ENCODE data around the gene ACTR1A. TPM values are rescaled to one million over a fixed set of nuclear protein-coding genes. Genes with fewer than 3 reads are reported as not detected.

The ACTR1A gene
- total and polyA plus RNA-seq, 9 of the 15 experiments (the other 6 are each of a cell fraction or from before 2014, with no cell fraction given), result 36.3 to 77.2 (median 49.6) TPM

- TF ChIP-seq, protein P1, sequence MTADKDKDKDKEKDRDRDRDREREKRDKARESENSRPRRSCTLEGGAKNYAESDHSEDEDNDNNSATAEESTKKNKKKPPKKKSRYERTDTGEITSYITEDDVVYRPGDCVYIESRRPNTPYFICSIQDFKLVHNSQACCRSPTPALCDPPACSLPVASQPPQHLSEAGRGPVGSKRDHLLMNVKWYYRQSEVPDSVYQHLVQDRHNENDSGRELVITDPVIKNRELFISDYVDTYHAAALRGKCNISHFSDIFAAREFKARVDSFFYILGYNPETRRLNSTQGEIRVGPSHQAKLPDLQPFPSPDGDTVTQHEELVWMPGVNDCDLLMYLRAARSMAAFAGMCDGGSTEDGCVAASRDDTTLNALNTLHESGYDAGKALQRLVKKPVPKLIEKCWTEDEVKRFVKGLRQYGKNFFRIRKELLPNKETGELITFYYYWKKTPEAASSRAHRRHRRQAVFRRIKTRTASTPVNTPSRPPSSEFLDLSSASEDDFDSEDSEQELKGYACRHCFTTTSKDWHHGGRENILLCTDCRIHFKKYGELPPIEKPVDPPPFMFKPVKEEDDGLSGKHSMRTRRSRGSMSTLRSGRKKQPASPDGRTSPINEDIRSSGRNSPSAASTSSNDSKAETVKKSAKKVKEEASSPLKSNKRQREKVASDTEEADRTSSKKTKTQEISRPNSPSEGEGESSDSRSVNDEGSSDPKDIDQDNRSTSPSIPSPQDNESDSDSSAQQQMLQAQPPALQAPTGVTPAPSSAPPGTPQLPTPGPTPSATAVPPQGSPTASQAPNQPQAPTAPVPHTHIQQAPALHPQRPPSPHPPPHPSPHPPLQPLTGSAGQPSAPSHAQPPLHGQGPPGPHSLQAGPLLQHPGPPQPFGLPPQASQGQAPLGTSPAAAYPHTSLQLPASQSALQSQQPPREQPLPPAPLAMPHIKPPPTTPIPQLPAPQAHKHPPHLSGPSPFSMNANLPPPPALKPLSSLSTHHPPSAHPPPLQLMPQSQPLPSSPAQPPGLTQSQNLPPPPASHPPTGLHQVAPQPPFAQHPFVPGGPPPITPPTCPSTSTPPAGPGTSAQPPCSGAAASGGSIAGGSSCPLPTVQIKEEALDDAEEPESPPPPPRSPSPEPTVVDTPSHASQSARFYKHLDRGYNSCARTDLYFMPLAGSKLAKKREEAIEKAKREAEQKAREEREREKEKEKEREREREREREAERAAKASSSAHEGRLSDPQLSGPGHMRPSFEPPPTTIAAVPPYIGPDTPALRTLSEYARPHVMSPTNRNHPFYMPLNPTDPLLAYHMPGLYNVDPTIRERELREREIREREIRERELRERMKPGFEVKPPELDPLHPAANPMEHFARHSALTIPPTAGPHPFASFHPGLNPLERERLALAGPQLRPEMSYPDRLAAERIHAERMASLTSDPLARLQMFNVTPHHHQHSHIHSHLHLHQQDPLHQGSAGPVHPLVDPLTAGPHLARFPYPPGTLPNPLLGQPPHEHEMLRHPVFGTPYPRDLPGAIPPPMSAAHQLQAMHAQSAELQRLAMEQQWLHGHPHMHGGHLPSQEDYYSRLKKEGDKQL (CRISPR knock-in tag; IDR thresholded peaks at IDR 0.05; ENCODE audit: borderline replicate concordance), result no peak
- TF ChIP-seq HDAC1 (IDR thresholded peaks at IDR 0.05), result 0 out of 4 replicates have a peak, but pooled peaks of 1 of the 2 experiments have one; percentile 11
- peak; percentile 25 for TF ChIP-seq SAP30 (IDR thresholded peaks at IDR 0.05; ENCODE audit: borderline replicate concordance, insufficient read depth, low read depth, low read length, poor library complexity, severe bottlenecking)
- TF ChIP-seq NCOA1 (IDR thresholded peaks at IDR 0.05; ENCODE audit: low read depth), result no peak
- TF ChIP-seq NCOR1 (IDR thresholded peaks at IDR 0.05), result no peak
- TF ChIP-seq RCOR1 (IDR thresholded peaks at IDR 0.05; ENCODE audit: borderline replicate concordance in 1 of 2, low read depth in 2 of 2, low read length in 2 of 2), result no peak
- TF ChIP-seq, protein P2, sequence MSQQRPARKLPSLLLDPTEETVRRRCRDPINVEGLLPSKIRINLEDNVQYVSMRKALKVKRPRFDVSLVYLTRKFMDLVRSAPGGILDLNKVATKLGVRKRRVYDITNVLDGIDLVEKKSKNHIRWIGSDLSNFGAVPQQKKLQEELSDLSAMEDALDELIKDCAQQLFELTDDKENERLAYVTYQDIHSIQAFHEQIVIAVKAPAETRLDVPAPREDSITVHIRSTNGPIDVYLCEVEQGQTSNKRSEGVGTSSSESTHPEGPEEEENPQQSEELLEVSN (IDR thresholded peaks at IDR 0.05; ENCODE audit: borderline replicate concordance in 1 of 2, extremely low read depth in 1 of 2, insufficient read depth in 1 of 2, insufficient read length in 1 of 2, low read depth in 1 of 2, low read length in 1 of 2, poor library complexity in 1 of 2, severe bottlenecking in 1 of 2), result peak; percentile 43 to 54
- TF ChIP-seq TBP (optimal IDR thresholded peaks at IDR 0.05; ENCODE audit: low read depth, low read length), result peak; percentile 31
- no peak for TF ChIP-seq GTF2B (IDR thresholded peaks at IDR 0.05; ENCODE audit: extremely low read depth, insufficient read length)
- no peak for TF ChIP-seq ZNF830 (CRISPR knock-in tag; IDR thresholded peaks at IDR 0.05)
- TF ChIP-seq CBFA2T2 (conservative IDR thresholded peaks at IDR 0.05), result no peak
- no peak for TF ChIP-seq CHD1 (IDR thresholded peaks at IDR 0.05; ENCODE audit: low read length)
- no peak for TF ChIP-seq NFE2L1 (tag; IDR thresholded peaks at IDR 0.05; ENCODE audit: borderline replicate concordance, low read depth)
- TF ChIP-seq MXI1 (IDR thresholded peaks at IDR 0.05; ENCODE audit: low read depth, low read length), result no peak
- no peak for TF ChIP-seq OTX1 (CRISPR knock-in tag; IDR thresholded peaks at IDR 0.05)
- TF ChIP-seq ELF4 (CRISPR knock-in tag; IDR thresholded peaks at IDR 0.05), result no peak
These were observed 70.9 kb downstream of the ACTR1A start (continued) for GRCh38 chr10:102431452-102432124.
